GM12878 (cell line): Measurements from ENCODE around the gene XPO6. TPM values are rescaled to one million over a fixed set of nuclear protein-coding genes. Genes with fewer than 3 reads are reported as not detected.

ENCODE experiments used
- ATAC-seq: fragments of 200-7000 bp; cut with Tn5 transposase; 3 replicates; pipeline ENCODE4 v1.9.1; 2020; ENCODE audit warnings: mild to moderate bottlenecking, moderate library complexity
- BruUV-seq: library from RNA; stranded (reverse); fragments of 400-500 nt; replicated peaks from 2 replicates; lab custom pipeline; 2021; lab: Mats Ljungman, UMichigan
- CTCF ChIA-PET: fragments of 300-600 bp; sonication (Branson Sonifier 250); formaldehyde crosslinking; extraction: SDS; loops from one replicate; lab custom pipeline; 2021; ENCODE audit warnings: inconsistent platforms; lab: Yijun Ruan, JAX
- POLR2A ChIA-PET: fragments of 350-600 bp; formaldehyde crosslinking; extraction: SDS; loops from one replicate; lab custom pipeline; 2021; ENCODE audit warnings: inconsistent platforms; lab: Charles Lee
- RAD21 ChIA-PET: fragments of 300-600 bp; sonication (Branson Sonifier 250); formaldehyde crosslinking; loops from one replicate; lab custom pipeline; 2023; ENCODE audit warnings: antibody characterized with exemption; ENCODE audit not compliant: unreplicated experiment; lab: Charles Lee
- SMC1A ChIA-PET: fragments of 300-600 bp; sonication (Branson Sonifier 250); formaldehyde crosslinking; loops from one replicate; lab custom pipeline; 2023; ENCODE audit not compliant: unreplicated experiment, uncharacterized antibody; lab: Charles Lee
- DNase-seq: peaks from one replicate; pipeline ENCODE4 v3.0.0-alpha.2; 2011; ENCODE audit warnings: low read depth, low spot score
- FAIRE-seq: peaks from 3 replicates; lab custom pipeline; 2011; peaks lifted over from hg19 to GRCh38; lab: Jason Lieb, UNC
- H2AFZ ChIP-seq: 2 replicates; pipeline ENCODE4 v1.6.0; 2011; ENCODE audit warnings: low read depth, low read length, control low read depth; ENCODE audit not compliant: control insufficient read depth
- H3K27ac ChIP-seq: 2 replicates; pipeline ENCODE4 v1.5.1; 2011; ENCODE audit warnings: control low read depth; ENCODE audit not compliant: control insufficient read depth, insufficient read depth
- H3K27me3 ChIP-seq, 2 experiments: replicated peaks in 1 of 2; 2 replicates each; pipeline versions ENCODE4 v1.6.0 to v1.6.1; 2011; ENCODE audit warnings: low read length in 1 of 2; ENCODE audit not compliant: control insufficient read depth in 2 of 2, insufficient read depth in 2 of 2
- H3K36me3 ChIP-seq, 2 experiments: 2 replicates each; pipeline ENCODE4 v1.5.1; 2011; ENCODE audit warnings: low read length in 1 of 2; ENCODE audit not compliant: control insufficient read depth in 2 of 2, insufficient read depth in 2 of 2
- H3K4me1 ChIP-seq: 2 replicates; pipeline ENCODE4 v1.6.1; 2011; ENCODE audit warnings: mild to moderate bottlenecking, low read length, moderate library complexity, mixed read lengths; ENCODE audit not compliant: control insufficient read depth, insufficient read depth
- H3K4me2 ChIP-seq: 2 replicates; pipeline ENCODE4 v1.6.0; 2011; ENCODE audit warnings: control low read depth; ENCODE audit not compliant: control insufficient read depth, insufficient read depth
- H3K4me3 ChIP-seq: fragments of 200-600 bp; sonication (generic); 2 replicates; pipeline ENCODE4 v1.5.1; 2016
- H3K79me2 ChIP-seq: 2 replicates; pipeline ENCODE4 v1.6.0; 2011; ENCODE audit warnings: low read length; ENCODE audit not compliant: control insufficient read depth, insufficient read depth
- H3K9ac ChIP-seq: 2 replicates; pipeline ENCODE4 v1.8.0; 2011; ENCODE audit warnings: low read length, control low read depth, mixed read lengths; ENCODE audit not compliant: control insufficient read depth, insufficient read depth
- H3K9me3 ChIP-seq: replicated peaks from 3 replicates; pipeline ENCODE4 v1.5.1; 2011; ENCODE audit warnings: mild to moderate bottlenecking, low read length; ENCODE audit not compliant: control insufficient read depth, insufficient read depth
- H4K20me1 ChIP-seq: 2 replicates; pipeline ENCODE4 v1.6.0; 2011; ENCODE audit not compliant: control insufficient read depth, insufficient read depth
- NR2C1 ChIP-seq: fragments of 450-650 bp; IDR thresholded peaks from 2 replicates; pipeline ENCODE4 v1.6.1; 2017; ENCODE audit warnings: antibody characterized with exemption, mild to moderate bottlenecking, moderate library complexity
- WGBS: methylation state at CpG from one replicate; pipeline ENCODE4 v1.1.6; 2016; ENCODE audit warnings: low lambda C conversion rate; ENCODE audit not compliant: insufficient replicate concordance, insufficient coverage; ENCODE audit errors: missing lambda C conversion rate; 5-methylcytosine and 5-hydroxymethylcytosine counted together
- in situ Hi-C: fragments of 300-500 bp; cut with MboI; formaldehyde crosslinking; loops from 9 replicates; pipeline ENCODE4 v1.14.3; 2018; ENCODE audit warnings: mixed read lengths
- intact Hi-C: fragments of 100-400 bp; cut with micrococcal nuclease; formaldehyde crosslinking; loops from one replicate; pipeline ENCODE4 v1.14.2; 2022; ENCODE audit not compliant: unreplicated experiment
- polyA plus RNA-seq, 11 experiments: library from polyadenylated mRNA; depleted of rRNA in 4 of 11; unstranded in 6 of 11; stranded (reverse) in 5 of 11; fragments of >200 nt; fragmentation: Nextera tagmentation in 4 of 11; fragmentation: Illumina TruSeq in 1 of 11; extraction: Ambion mirVana in 4 of 11; extraction: Trizol in 1 of 11; gene quantifications; 1 replicate in 1 of 11; 2 replicates in 10 of 11; pipeline versions ENCODE4 v1.2.1 to v1.2.3, GENCODE V29; 2011 to 2016; ENCODE audit warnings: inconsistent platforms in 2 of 11, missing spikeins in 2 of 11, low read depth in 1 of 11
- total RNA-seq, 4 experiments: library from RNA; depleted of rRNA in 3 of 4; stranded (reverse); fragments of >200 nt in 3 of 4; fragmentation: Illumina TruSeq in 1 of 4; extraction: Trizol in 1 of 4; gene quantifications; 2 replicates each; pipeline versions ENCODE4 v1.2.1 to v1.2.3, GENCODE V29; 2013 to 2021
- TF ChIP-seq, protein P1 (sequence below): fragments of 450-650 bp; IDR thresholded peaks from 2 replicates; pipeline ENCODE4 v1.6.1; 2016; ENCODE audit warnings: mild to moderate bottlenecking, moderate library complexity, borderline replicate concordance

The XPO6 gene
- total and polyA plus RNA-seq, 10 of the 15 experiments (the other 5 are each of a cell fraction or from before 2014, with no cell fraction given), result 9.9 to 246 (median 110) TPM

DNA sequence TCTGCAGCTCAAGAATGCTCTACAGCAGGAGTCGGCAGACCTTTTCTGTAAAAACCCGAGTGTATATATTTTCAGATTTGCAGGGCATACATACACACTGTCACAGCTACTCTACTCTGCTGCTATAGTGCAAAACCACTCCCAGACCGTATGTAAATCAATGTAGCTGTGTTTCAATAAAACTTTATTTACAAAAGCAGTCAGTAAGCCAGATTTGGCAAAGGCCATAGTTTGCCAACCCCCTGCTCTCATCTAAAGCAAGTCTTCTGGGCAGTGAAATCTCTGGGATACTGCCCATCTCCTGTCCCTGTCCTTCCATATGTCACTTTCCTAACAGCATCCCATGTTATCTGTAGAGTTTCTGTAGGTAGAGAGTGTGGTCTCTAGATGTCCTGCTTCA lies 91.0 kb downstream of the XPO6 start:
- RAD21 ChIA-PET, result no interaction called here
- no peak for FAIRE-seq

More for the DNA sequence above, 91.0 kb downstream of the XPO6 start:
- ATAC-seq, result no peak
- H3K9me3 ChIP-seq, result no peaks in the 10 kb centered on the region
- no peaks in the 10 kb centered on the region for H3K4me1 ChIP-seq
- ChIA-PET SMC1A (no interaction called here), CTCF (interaction anchor here (1.2 kb wide), 1 partner anchor 97 kb away, joined by 7 read pairs; no protein-coding TSS in a partner anchor), POLR2A (no interaction called here)
- no peak for TF ChIP-seq NR2C1
- TF ChIP-seq, protein P1, sequence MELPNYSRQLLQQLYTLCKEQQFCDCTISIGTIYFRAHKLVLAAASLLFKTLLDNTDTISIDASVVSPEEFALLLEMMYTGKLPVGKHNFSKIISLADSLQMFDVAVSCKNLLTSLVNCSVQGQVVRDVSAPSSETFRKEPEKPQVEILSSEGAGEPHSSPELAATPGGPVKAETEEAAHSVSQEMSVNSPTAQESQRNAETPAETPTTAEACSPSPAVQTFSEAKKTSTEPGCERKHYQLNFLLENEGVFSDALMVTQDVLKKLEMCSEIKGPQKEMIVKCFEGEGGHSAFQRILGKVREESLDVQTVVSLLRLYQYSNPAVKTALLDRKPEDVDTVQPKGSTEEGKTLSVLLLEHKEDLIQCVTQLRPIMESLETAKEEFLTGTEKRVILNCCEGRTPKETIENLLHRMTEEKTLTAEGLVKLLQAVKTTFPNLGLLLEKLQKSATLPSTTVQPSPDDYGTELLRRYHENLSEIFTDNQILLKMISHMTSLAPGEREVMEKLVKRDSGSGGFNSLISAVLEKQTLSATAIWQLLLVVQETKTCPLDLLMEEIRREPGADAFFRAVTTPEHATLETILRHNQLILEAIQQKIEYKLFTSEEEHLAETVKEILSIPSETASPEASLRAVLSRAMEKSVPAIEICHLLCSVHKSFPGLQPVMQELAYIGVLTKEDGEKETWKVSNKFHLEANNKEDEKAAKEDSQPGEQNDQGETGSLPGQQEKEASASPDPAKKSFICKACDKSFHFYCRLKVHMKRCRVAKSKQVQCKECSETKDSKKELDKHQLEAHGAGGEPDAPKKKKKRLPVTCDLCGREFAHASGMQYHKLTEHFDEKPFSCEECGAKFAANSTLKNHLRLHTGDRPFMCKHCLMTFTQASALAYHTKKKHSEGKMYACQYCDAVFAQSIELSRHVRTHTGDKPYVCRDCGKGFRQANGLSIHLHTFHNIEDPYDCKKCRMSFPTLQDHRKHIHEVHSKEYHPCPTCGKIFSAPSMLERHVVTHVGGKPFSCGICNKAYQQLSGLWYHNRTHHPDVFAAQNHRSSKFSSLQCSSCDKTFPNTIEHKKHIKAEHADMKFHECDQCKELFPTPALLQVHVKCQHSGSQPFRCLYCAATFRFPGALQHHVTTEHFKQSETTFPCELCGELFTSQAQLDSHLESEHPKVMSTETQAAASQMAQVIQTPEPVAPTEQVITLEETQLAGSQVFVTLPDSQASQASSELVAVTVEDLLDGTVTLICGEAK, result peak; percentile 84
- WGBS, result 100% methylated on average over 3 of the region's 3 CpGs
- no peak overlapping the region for H3K27ac ChIP-seq
- no peaks in the 10 kb centered on the region for H4K20me1 ChIP-seq
- H3K27me3 ChIP-seq, result no peaks in the 10 kb centered on the region
- H3K79me2 ChIP-seq, result no peaks in the 10 kb centered on the region
- H3K9ac ChIP-seq, result no peak overlapping the region
- intact Hi-C loops (no loop called here), in situ Hi-C loops (no loop called here)
- no peak overlapping the region for H2AFZ ChIP-seq
- no TSS peak for BruUV-seq
- H3K36me3 ChIP-seq, result peaks cover 26 to 41% of the 10 kb centered on the region in 2 experiments
- no peak overlapping the region for H3K4me3 ChIP-seq
- H3K4me2 ChIP-seq, result no peak overlapping the region
- no peak for DNase-seq
